ENCODE measurements around the gene VPS72. TPM values are rescaled to one million over a fixed set of nuclear protein-coding genes. Genes with fewer than 3 reads are reported as not detected.
"Not testable (repeated sequence)": the region's sequence is repeated elsewhere in the genome, so short reads cannot be mapped to it uniquely, and the experiment has no call there.

Gene VPS72
- total RNA-seq, 2 experiments from 2014 or later, result 47.4 to 61.0 TPM

DNA sequence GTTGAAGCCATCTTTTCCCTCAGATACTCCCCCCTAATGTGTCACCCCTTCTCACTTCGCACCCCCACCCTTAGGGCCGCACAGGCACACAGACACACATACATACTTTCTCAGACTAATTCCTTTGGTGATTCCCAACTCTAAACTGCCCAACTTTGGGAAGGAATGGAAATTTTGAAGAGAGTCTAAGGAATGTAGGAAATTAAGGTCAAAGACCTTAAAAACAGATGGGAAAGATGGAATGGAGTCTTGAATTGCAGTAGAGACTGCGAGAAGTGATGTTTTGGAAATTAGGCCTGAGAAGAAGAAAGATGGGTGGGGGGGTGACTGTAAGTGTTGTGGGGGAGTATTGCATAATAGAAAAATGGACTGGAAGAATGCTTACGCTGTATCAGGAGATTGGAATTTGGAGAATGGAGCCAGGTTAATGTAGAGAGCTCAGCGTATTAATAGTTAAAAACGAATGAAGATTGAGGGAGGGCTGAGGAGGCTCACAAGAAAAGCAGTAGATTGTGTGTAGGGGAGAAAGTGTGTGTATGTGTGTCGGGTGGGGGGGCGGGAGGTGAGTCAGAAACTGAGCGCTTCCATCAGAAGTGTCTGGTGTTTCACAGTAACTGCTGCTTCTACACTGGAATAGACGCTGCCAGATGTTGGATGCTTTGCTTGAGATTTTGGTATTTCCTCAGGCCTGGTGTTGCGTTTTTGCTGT lies 10.0 kb upstream of the VPS72 start:
- Mint-ChIP-seq H3K9me3 (no peaks in the 10 kb centered on the region), H3K27me3 (no peaks in the 10 kb centered on the region), H3K27ac (peak overlapping the region; percentile 98), H3K36me3 (ENCODE audit: low read depth) (peaks cover 31% of the 10 kb centered on the region), H3K4me1 (ENCODE audit: low read depth) (peaks cover 42% of the 10 kb centered on the region), H3K4me3 (peak overlapping the region; percentile 98)
- DNase-seq (peak; percentile 41), ATAC-seq (peak; percentile 15)
- intact Hi-C loops (cut with micrococcal nuclease), result loop anchor here (5.0 kb wide), 2 partner anchors 52 to 142 kb away; partner anchors contain the start of gene PSMD4
- CTCF ChIA-PET, result interaction anchor here (1.3 to 3.9 kb wide), 4 partner anchors 52 to 100 kb away, joined by 4 to 16 read pairs (median 6); partner anchors contain the start of gene PSMD4
- TF ChIP-seq, protein P1, sequence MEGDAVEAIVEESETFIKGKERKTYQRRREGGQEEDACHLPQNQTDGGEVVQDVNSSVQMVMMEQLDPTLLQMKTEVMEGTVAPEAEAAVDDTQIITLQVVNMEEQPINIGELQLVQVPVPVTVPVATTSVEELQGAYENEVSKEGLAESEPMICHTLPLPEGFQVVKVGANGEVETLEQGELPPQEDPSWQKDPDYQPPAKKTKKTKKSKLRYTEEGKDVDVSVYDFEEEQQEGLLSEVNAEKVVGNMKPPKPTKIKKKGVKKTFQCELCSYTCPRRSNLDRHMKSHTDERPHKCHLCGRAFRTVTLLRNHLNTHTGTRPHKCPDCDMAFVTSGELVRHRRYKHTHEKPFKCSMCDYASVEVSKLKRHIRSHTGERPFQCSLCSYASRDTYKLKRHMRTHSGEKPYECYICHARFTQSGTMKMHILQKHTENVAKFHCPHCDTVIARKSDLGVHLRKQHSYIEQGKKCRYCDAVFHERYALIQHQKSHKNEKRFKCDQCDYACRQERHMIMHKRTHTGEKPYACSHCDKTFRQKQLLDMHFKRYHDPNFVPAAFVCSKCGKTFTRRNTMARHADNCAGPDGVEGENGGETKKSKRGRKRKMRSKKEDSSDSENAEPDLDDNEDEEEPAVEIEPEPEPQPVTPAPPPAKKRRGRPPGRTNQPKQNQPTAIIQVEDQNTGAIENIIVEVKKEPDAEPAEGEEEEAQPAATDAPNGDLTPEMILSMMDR (IDR thresholded peaks at IDR 0.05), result no peak
- POLR2A ChIA-PET, result interaction anchor here (1.1 to 1.8 kb wide), 4 partner anchors 20 to 130 kb away, joined by 3 to 7 read pairs (median 6); partner anchors contain the start of genes GABPB2 and PSMD4

DNA sequence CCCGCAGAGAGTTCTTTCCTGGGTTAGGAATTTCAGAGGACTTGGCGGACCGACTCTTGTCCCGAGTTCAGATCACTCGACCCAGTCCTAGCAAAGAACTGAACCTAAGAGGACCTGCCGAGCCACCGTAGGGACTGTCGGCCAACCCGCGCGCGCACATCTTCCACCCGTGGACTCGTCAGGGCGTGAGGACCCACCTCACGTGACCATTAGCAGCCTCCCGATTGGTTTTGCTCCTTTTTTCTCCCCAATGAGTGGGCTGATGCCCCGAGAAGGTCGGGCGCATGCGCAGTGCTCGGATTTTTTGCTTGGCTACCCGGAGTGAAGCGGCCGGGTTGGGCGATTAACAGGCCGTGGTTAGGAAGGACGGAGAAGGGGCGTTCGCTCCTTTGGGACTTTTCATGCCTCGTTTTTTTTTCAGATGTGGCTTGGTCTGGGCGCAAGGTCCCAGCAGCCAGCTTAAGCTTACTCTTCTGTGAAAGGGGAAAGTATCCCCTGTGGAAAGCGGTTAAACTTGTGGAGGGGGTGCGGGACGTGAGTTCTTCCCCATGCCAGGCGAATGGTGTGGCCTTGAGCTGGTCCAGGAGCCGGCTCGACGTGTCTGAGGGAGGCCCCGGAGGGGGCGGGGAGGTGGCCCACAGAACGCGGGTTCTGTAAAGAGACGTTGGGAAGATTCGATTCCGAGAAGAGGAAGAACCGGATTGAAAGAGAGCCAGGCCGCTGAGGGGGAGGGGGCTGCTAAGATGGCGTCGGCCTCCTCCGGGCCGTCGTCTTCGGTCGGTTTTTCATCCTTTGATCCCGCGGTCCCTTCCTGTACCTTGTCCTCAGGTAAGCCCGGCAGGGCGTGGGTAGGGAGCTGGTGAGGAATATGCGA lies 8.5 kb upstream of the VPS72 start, which contains the start of gene PIP5K1A:
Gene PIP5K1A (plus strand): TSS at position 299 of the 874 bp plus-strand sequence. CDS start 445 bp downstream, at position 744.
- peaks cover 29% of the 10 kb centered on the region for H3K36me3 Mint-ChIP-seq (ENCODE audit: low read depth)
- peak within 1 kb of the TSS; percentile 98 for H3K27ac Mint-ChIP-seq
- CTCF ChIA-PET, result interaction anchor here (0.8 to 1.8 kb wide), 4 partner anchors 41 to 99 kb away, joined by 3 to 8 read pairs (median 4); partner anchors contain the start of gene PSMD4
- peaks cover 33% of the 10 kb centered on the region for H3K4me1 Mint-ChIP-seq (ENCODE audit: low read depth)
- POLR2A ChIA-PET, result interaction anchor here (0.6 to 1.8 kb wide), 10 partner anchors 9 to 128 kb away, joined by 3 to 11 read pairs (median 5); partner anchors contain the start of genes GABPB2, LYSMD1, PSMD4 and SCNM1
- DNase-seq, result peak; percentile 99
- TF ChIP-seq, protein P1 (IDR thresholded peaks at IDR 0.05), result no peak
- peak; percentile 86 for ATAC-seq
- no peaks in the 10 kb centered on the region for H3K9me3 Mint-ChIP-seq
- peak within 1 kb of the TSS; percentile 98 for H3K4me3 Mint-ChIP-seq
- no peaks in the 10 kb centered on the region for H3K27me3 Mint-ChIP-seq
- intact Hi-C loops (cut with micrococcal nuclease), result loop anchor here (5.0 kb wide), 2 partner anchors 54 to 144 kb away; partner anchors contain the start of gene PSMD4

DNA sequence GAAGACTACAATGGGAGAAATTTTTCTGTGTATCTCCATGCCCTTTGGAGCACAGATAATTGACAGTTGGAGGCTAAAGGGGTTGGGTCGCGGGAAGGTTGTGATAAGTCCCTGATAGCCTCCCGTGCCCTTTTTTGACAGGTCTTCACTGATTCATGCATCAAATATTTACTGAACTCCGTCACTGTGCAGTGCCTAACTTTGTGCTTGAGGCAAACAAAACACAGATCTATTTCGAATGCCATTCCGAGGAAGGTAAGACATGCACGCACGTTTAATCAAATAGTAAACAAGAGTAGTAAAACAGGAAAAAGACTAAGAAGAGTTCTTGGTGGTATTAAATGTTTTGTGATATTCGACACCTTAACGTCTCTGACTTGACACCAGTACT lies 7.9 kb upstream of the VPS72 start:
- Mint-ChIP-seq H3K9me3 (no peaks in the 10 kb centered on the region), H3K4me1 (ENCODE audit: low read depth) (peaks cover 31% of the 10 kb centered on the region), H3K4me3 (peak overlapping the region; percentile 98), H3K27ac (peak overlapping the region; percentile 98), H3K27me3 (no peaks in the 10 kb centered on the region), H3K36me3 (ENCODE audit: low read depth) (peaks cover 28% of the 10 kb centered on the region)
- ChIA-PET POLR2A (no interaction called here), CTCF (interaction anchor here (1.2 to 1.8 kb wide), 2 partner anchors 57 to 143 kb away, joined by 3 to 4 read pairs; partner anchors contain the start of gene PSMD4)
- intact Hi-C loops (cut with micrococcal nuclease), result loop anchor here (5.0 kb wide), 2 partner anchors 54 to 144 kb away; partner anchors contain the start of gene PSMD4
- TF ChIP-seq, protein P1 (IDR thresholded peaks at IDR 0.05), result no peak
- ATAC-seq (no peak), DNase-seq (no peak)

DNA sequence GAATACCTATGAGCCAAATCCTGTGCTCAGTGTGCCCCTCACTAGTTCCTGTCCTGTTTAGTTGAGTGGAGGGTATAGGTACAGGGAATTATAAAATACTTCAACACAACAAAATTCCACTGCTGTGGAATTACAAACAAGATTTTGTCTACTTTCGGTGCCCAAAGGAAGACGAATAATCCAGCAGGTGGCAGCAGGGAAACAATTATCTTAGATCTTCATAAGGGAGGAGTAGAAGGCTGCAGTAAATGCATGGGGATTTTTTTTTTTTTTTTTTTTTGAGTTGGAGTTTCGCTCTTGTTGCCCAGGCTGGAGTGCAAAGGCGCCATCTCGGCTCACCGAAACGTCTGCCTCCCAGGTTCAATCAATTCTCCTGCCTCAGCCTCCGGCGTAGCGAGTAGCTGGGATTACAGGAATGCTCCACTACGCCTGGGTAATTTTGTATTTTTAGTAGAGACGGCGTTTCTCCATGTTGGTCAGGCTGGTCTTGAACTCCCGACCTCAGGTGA lies 6.3 kb upstream of the VPS72 start:
- ATAC-seq, result peak; percentile 37
- no peak overlapping the region for H3K27ac Mint-ChIP-seq
- TF ChIP-seq, protein P1 (IDR thresholded peaks at IDR 0.05), result peak; percentile 72
- peaks cover 20% of the 10 kb centered on the region for H3K36me3 Mint-ChIP-seq (ENCODE audit: low read depth)
- intact Hi-C loops (cut with micrococcal nuclease), result loop anchor here (5.0 kb wide), 2 partner anchors 56 to 146 kb away; partner anchors contain the start of gene PSMD4
- H3K4me1 Mint-ChIP-seq (ENCODE audit: low read depth), result peaks cover 22% of the 10 kb centered on the region
- peak; percentile 80 for DNase-seq
- POLR2A ChIA-PET, result no interaction called here
- no peaks in the 10 kb centered on the region for H3K27me3 Mint-ChIP-seq
- CTCF ChIA-PET, result interaction anchor here (0.6 to 4.7 kb wide), 3 partner anchors 55 to 397 kb away, joined by 3 to 28 read pairs (median 3); no protein-coding TSS in a partner anchor
- no peaks in the 10 kb centered on the region for H3K9me3 Mint-ChIP-seq
- H3K4me3 Mint-ChIP-seq, result peak overlapping the region; percentile 32

DNA sequence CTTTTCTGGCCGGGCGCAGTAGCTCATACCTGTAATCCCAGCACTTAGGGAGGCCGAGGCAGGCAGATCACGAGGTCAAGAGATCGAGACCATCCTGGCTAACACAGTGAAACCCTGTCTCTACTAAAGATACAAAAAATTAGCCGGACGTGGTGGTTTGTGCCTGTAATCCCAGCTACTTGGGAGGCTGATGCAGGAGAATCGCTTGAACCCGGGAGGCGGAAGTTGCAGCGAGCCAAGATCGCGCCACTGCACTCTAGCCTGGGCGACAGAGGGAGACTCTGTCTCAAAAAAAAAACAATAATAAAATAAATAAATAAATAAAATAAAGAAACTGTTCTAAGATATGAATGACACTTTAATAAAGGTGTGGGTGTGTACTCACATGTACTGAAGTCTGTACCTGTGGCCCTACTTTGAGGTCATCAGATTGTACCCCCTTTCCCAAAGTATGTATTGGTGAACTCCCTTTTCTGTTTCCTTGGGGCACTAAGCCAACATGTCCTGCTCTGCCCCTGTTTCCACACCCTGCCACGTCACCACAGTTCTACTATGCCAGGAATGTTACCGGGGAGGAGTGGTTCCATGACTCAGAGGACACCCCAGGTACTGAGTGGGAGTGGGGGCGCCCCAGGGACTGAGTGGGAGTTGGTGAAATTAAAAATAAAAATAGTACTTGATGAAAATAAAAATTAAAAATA lies 5.0 kb upstream of the VPS72 start:
- POLR2A ChIA-PET, result interaction anchor here (0.8 kb wide), 1 partner anchor 63 kb away, joined by 3 read pairs; no protein-coding TSS in a partner anchor
- Mint-ChIP-seq H3K36me3 (ENCODE audit: low read depth) (peaks cover 16% of the 10 kb centered on the region), H3K4me1 (ENCODE audit: low read depth) (peaks cover 22% of the 10 kb centered on the region)
- ATAC-seq, H3K27me3 Mint-ChIP-seq, H3K9me3 Mint-ChIP-seq, DNase-seq, H3K4me3 Mint-ChIP-seq, H3K27ac Mint-ChIP-seq: not testable (repeated sequence)
- CTCF ChIA-PET, result interaction anchor here (0.7 to 4.7 kb wide), 4 partner anchors 57 to 719 kb away, joined by 3 to 28 read pairs (median 3); no protein-coding TSS in a partner anchor
- intact Hi-C loops (cut with micrococcal nuclease), result loop anchor here (5.0 kb wide), 2 partner anchors 57 to 147 kb away; partner anchors contain the start of gene PSMD4
